Panc1 (cell line): ENCODE results near the gene CINP. TPM values are rescaled to one million over a fixed set of nuclear protein-coding genes. Genes with fewer than 3 reads are reported as not detected.

Experiments
- ATAC-seq: fragments of 200-7000 bp; cut with Tn5 transposase; 2 replicates; pipeline ENCODE4 v1.9.1; 2020; ENCODE audit warnings: mild to moderate bottlenecking, moderate library complexity
- BruUV-seq: library from RNA; stranded (reverse); fragments of 400-500 nt; replicated peaks from 2 replicates; lab custom pipeline; 2021; lab: Mats Ljungman, UMichigan
- CTCF ChIA-PET: fragments of 300-600 bp; sonication (Branson Sonifier 250); formaldehyde crosslinking; loops from one replicate; lab custom pipeline; 2022; ENCODE audit warnings: antibody characterized with exemption; lab: Charles Lee
- POLR2A ChIA-PET: fragments of 300-600 bp; sonication (Branson Sonifier 250); formaldehyde crosslinking; loops from one replicate; lab custom pipeline; 2022; ENCODE audit warnings: antibody characterized with exemption; lab: Charles Lee
- DNase-seq: peaks from one replicate; pipeline ENCODE4 v3.0.0-alpha.2; 2010; ENCODE audit warnings: low read depth, low spot score
- H3K27ac ChIP-seq: 2 replicates; pipeline ENCODE4 v1.5.1; 2011; ENCODE audit warnings: mild to moderate bottlenecking, low read length, inconsistent platforms
- H3K27me3 ChIP-seq: fragments of 200-500 bp; sonication (Bioruptor generic); 2 replicates; pipeline ENCODE4 v1.6.0; 2014; ENCODE audit warnings: low read length, inconsistent platforms; ENCODE audit not compliant: control insufficient read depth, insufficient read depth
- H3K36me3 ChIP-seq: fragments of 200-500 bp; sonication (Bioruptor generic); 2 replicates; pipeline ENCODE4 v1.5.1; 2014; ENCODE audit warnings: inconsistent platforms, mild to moderate bottlenecking, low read length, moderate library complexity; ENCODE audit not compliant: control insufficient read depth, insufficient read depth
- H3K4me1 ChIP-seq: 2 replicates; pipeline ENCODE4 v1.5.1; 2011; ENCODE audit warnings: inconsistent platforms, mild to moderate bottlenecking, low read length, moderate library complexity; ENCODE audit not compliant: control insufficient read depth, insufficient read depth
- H3K4me3 ChIP-seq, 2 experiments: 2 replicates each; pipeline ENCODE4 v1.5.1; 2011 to 2012; ENCODE audit warnings: low read depth in 2 of 2, low read length in 2 of 2, mild to moderate bottlenecking in 2 of 2, inconsistent platforms in 1 of 2, moderate library complexity in 1 of 2
- H3K9me3 ChIP-seq: fragments of 200-500 bp; sonication (Bioruptor generic); 2 replicates; pipeline ENCODE4 v1.5.1; 2014; ENCODE audit warnings: low read depth, mild to moderate bottlenecking, inconsistent platforms, low read length, moderate library complexity; ENCODE audit not compliant: control insufficient read depth, insufficient read depth
- CTCF ChIP-seq: fragments of 450-650 bp; IDR thresholded peaks from 2 replicates; pipeline ENCODE4 v1.5.1; 2017; ENCODE audit warnings: mild to moderate bottlenecking
- POLR2AphosphoS5 ChIP-seq: IDR thresholded peaks from 2 replicates; pipeline ENCODE4 v1.6.1; 2012; ENCODE audit warnings: mild to moderate bottlenecking, low read depth, low read length, moderate library complexity
- REST ChIP-seq, 2 experiments: IDR thresholded peaks; 2 replicates each; pipeline ENCODE4 v1.6.1; 2011 to 2012; ENCODE audit warnings: low read depth in 2 of 2, control low read depth in 1 of 2, low read length in 1 of 2, mild to moderate bottlenecking in 1 of 2, moderate library complexity in 1 of 2; ENCODE audit not compliant: insufficient read depth in 1 of 2
- SIN3A ChIP-seq: IDR thresholded peaks from 2 replicates; pipeline ENCODE4 v1.6.1; 2012; ENCODE audit warnings: low read depth, mild to moderate bottlenecking, low read length, moderate library complexity, borderline replicate concordance; ENCODE audit not compliant: insufficient read depth
- TCF7L2 ChIP-seq: IDR thresholded peaks from 2 replicates; pipeline ENCODE4 v1.6.1; 2011; ENCODE audit warnings: mild to moderate bottlenecking, low read depth, low read length, inconsistent platforms
- in situ Hi-C: cut with HindIII; loops from 2 replicates; pipeline ENCODE4 v1.10.0; 2016; ENCODE audit warnings: low sequenced_read_pairs, low pct_unique_long_range_greater_than_20kb
- intact Hi-C: fragments of 100-400 bp; cut with micrococcal nuclease; formaldehyde crosslinking; loops from one replicate; pipeline ENCODE4 v1.10.0; 2022; ENCODE audit not compliant: unreplicated experiment
- total RNA-seq: library from RNA; stranded (reverse); gene quantifications from one replicate; pipeline ENCODE4 v1.2.1, GENCODE V29; 2021; ENCODE audit not compliant: unreplicated experiment

CINP gene
- total RNA-seq, 1 experiment from 2014 or later: 28.3 TPM

- no peak overlapping the region for H3K4me3 ChIP-seq
- H3K9me3 ChIP-seq: no peaks in the 10 kb centered on the region
- no TSS peak for BruUV-seq
- no peaks in the 10 kb centered on the region for H3K4me1 ChIP-seq
- TF ChIP-seq TCF7L2 (no peak), POLR2AphosphoS5 (no peak), SIN3A (no peak), REST (IDR thresholded peaks at IDR 0.05; ENCODE audit: insufficient read depth in 1 of 2, low read depth in 2 of 2, low read length in 1 of 2) (no peak)
- no peaks in the 10 kb centered on the region for H3K27me3 ChIP-seq
- no peaks in the 10 kb centered on the region; the same call in none of the 2 replicates for H3K36me3 ChIP-seq
- in situ Hi-C loops: no loop called here
- intact Hi-C loops: no loop called here
- CTCF ChIA-PET: no interaction called here
- ATAC-seq (no peak), DNase-seq (no peak)
- POLR2A ChIA-PET: no interaction called here
- no peak overlapping the region for H3K27ac ChIP-seq
Observed at GRCh38 chr14:102378830-102379229, 16.1 kb upstream of the CINP start.

GRCh38 chr14:102377696-102378095, 15.0 kb upstream of the CINP start:
- TF ChIP-seq REST (IDR thresholded peaks at IDR 0.05; ENCODE audit: insufficient read depth in 1 of 2, low read depth in 2 of 2, low read length in 1 of 2) (no peak), SIN3A (no peak), CTCF (no peak), TCF7L2 (no peak), POLR2AphosphoS5 (no peak)
- intact Hi-C loops (no loop called here), in situ Hi-C loops (no loop called here)
- POLR2A ChIA-PET: no interaction called here
- CTCF ChIA-PET: no interaction called here
- no peaks in the 10 kb centered on the region for H3K4me1 ChIP-seq
- H3K27ac ChIP-seq: no peak overlapping the region
- no TSS peak for BruUV-seq
- H3K9me3 ChIP-seq: no peaks in the 10 kb centered on the region
- no peaks in the 10 kb centered on the region; the same call in none of the 2 replicates for H3K36me3 ChIP-seq
- no peak overlapping the region for H3K4me3 ChIP-seq
- H3K27me3 ChIP-seq: no peaks in the 10 kb centered on the region
- ATAC-seq (no peak), DNase-seq (no peak)
